ENCODE measurements around the gene PPIL3. TPM values are rescaled to one million over a fixed set of nuclear protein-coding genes. Genes with fewer than 3 reads are reported as not detected.

The PPIL3 gene
- total and polyA plus RNA-seq, 2 donors (not counting 1 experiment from before 2014, with no cell fraction given), result 57.9 to 61.4 TPM

DNA sequence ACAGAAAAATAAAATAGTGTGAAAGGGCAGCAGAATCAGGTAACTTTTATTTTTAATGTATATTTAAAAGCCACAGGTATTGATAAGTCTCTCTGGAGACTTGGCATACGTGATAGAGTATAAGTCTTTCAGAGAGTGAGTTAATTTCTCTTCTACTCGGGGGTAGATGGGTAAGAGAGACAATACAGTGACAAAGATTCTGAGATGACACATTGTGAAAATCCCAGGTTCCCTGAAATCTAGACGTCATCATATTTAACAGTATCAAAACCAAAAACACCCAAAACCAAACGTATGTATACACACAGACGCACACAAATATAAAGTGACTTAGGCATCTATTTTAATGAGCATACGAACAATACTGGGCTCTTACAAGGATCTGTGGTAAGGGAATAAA lies 33.6 kb upstream of the PPIL3 start:
- Histone ChIP-seq H3K4me1 (ENCODE audit: control insufficient read depth in 2 of 2, insufficient read depth in 2 of 2, low read length in 2 of 2) (no peaks in the 10 kb centered on the region), H3K9me3 (ENCODE audit: control extremely low read depth in 1 of 3, control insufficient read depth in 2 of 3, insufficient read depth in 1 of 3, low read length in 2 of 3) (no peaks in the 10 kb centered on the region), H3K27ac (ENCODE audit: low read length in 2 of 2) (no peak overlapping the region), H3K9ac (ENCODE audit: low read length) (no peak overlapping the region), H3K27me3 (replicated peaks in 1 of 4; ENCODE audit: control extremely low read depth in 1 of 4, control insufficient read depth in 3 of 4, insufficient read depth in 4 of 4, low read length in 3 of 4) (no peaks in the 10 kb centered on the region), H3K36me3 (replicated peaks in 1 of 2; ENCODE audit: control extremely low read depth in 1 of 2, control insufficient read depth in 1 of 2, extremely low read depth in 1 of 2, insufficient read depth in 2 of 2, low read length in 1 of 2) (peaks cover 10 to 51% of the 10 kb centered on the region in 2 experiments), H4K20me1 (ENCODE audit: control insufficient read depth, insufficient read depth, low read length, poor library complexity, severe bottlenecking) (no peaks in the 10 kb centered on the region), H2AFZ (ENCODE audit: insufficient read depth, low read depth, low read length, poor library complexity, severe bottlenecking) (no peak overlapping the region), H3K4me3 (ENCODE audit: control extremely low read depth in 1 of 5, extremely low read depth in 1 of 5, insufficient read depth in 1 of 5, low read depth in 2 of 5, low read length in 4 of 5) (no peak overlapping the region), H3K79me2 (ENCODE audit: control insufficient read depth, insufficient read depth, low read length) (no peaks in the 10 kb centered on the region), H3K4me2 (replicated peaks; ENCODE audit: low read depth, low read length, poor library complexity, severe bottlenecking) (no peak overlapping the region)
- Mint-ChIP-seq H3K27ac (no peak overlapping the region), H3K4me1 (no peaks in the 10 kb centered on the region), H3K4me3 (no peak overlapping the region), H3K27me3 (no peaks in the 10 kb centered on the region), H3K9me3 (ENCODE audit: insufficient read depth) (no peaks in the 10 kb centered on the region)
- no peak for DNase-seq
- CTCF ChIA-PET, result no interaction called here
- no CpG with 5 or more reads among the region's 6 CpGs for WGBS (ENCODE audit: insufficient coverage)
- ATAC-seq (ENCODE audit: low read depth), result no peak
- intact Hi-C loops (cut with micrococcal nuclease), result no loop called here
- POLR2A ChIA-PET, result no interaction called here
- no peak for TF ChIP-seq EZH2 (IDR thresholded peaks at IDR 0.05; ENCODE audit: borderline replicate concordance, insufficient read depth, low read depth, low read length, poor library complexity, severe bottlenecking)
- TF ChIP-seq, protein P1, sequence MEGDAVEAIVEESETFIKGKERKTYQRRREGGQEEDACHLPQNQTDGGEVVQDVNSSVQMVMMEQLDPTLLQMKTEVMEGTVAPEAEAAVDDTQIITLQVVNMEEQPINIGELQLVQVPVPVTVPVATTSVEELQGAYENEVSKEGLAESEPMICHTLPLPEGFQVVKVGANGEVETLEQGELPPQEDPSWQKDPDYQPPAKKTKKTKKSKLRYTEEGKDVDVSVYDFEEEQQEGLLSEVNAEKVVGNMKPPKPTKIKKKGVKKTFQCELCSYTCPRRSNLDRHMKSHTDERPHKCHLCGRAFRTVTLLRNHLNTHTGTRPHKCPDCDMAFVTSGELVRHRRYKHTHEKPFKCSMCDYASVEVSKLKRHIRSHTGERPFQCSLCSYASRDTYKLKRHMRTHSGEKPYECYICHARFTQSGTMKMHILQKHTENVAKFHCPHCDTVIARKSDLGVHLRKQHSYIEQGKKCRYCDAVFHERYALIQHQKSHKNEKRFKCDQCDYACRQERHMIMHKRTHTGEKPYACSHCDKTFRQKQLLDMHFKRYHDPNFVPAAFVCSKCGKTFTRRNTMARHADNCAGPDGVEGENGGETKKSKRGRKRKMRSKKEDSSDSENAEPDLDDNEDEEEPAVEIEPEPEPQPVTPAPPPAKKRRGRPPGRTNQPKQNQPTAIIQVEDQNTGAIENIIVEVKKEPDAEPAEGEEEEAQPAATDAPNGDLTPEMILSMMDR (IDR thresholded peaks at IDR 0.05), result no peak

DNA sequence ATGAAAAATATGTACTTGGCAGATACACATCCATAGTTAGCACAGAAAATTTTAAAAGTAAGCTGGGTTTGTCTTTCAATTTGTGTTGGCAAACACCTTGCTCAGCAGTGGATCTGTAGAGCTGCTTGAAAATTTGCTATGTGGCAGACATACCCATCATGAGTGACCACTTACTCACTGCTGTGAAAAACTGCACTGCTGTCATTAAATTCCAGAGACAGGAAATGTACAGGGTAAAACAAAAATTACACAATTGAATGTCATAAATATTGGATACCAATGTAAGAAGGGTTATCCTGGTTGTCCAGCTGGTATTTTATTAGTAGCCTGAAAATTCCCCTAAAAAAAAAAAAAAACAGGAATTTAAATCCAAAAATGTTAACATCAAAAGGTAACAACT lies 24.8 kb upstream of the PPIL3 start:
- Histone ChIP-seq H3K9me3 (ENCODE audit: control extremely low read depth in 1 of 3, control insufficient read depth in 2 of 3, insufficient read depth in 1 of 3, low read length in 2 of 3) (no peaks in the 10 kb centered on the region), H3K4me2 (replicated peaks; ENCODE audit: low read depth, low read length, poor library complexity, severe bottlenecking) (no peak overlapping the region), H4K20me1 (ENCODE audit: control insufficient read depth, insufficient read depth, low read length, poor library complexity, severe bottlenecking) (no peaks in the 10 kb centered on the region), H3K27me3 (replicated peaks in 1 of 4; ENCODE audit: control extremely low read depth in 1 of 4, control insufficient read depth in 3 of 4, insufficient read depth in 4 of 4, low read length in 3 of 4) (no peaks in the 10 kb centered on the region), H3K4me3 (ENCODE audit: control extremely low read depth in 1 of 5, extremely low read depth in 1 of 5, insufficient read depth in 1 of 5, low read depth in 2 of 5, low read length in 4 of 5) (no peak overlapping the region), H3K27ac (ENCODE audit: low read length in 2 of 2) (no peak overlapping the region), H3K9ac (ENCODE audit: low read length) (no peak overlapping the region), H3K4me1 (ENCODE audit: control insufficient read depth in 2 of 2, insufficient read depth in 2 of 2, low read length in 2 of 2) (no peaks in the 10 kb centered on the region), H2AFZ (ENCODE audit: insufficient read depth, low read depth, low read length, poor library complexity, severe bottlenecking) (no peak overlapping the region), H3K79me2 (ENCODE audit: control insufficient read depth, insufficient read depth, low read length) (no peaks in the 10 kb centered on the region), H3K36me3 (replicated peaks in 1 of 2; ENCODE audit: control extremely low read depth in 1 of 2, control insufficient read depth in 1 of 2, extremely low read depth in 1 of 2, insufficient read depth in 2 of 2, low read length in 1 of 2) (peaks cover 20 to 53% of the 10 kb centered on the region in 2 experiments)
- no peaks in the 10 kb centered on the region for H3K27me3 Mint-ChIP-seq
- no peak for ATAC-seq (ENCODE audit: low read depth)
- TF ChIP-seq, protein P1 (IDR thresholded peaks at IDR 0.05), result no peak
- TF ChIP-seq EZH2 (IDR thresholded peaks at IDR 0.05; ENCODE audit: borderline replicate concordance, insufficient read depth, low read depth, low read length, poor library complexity, severe bottlenecking), result no peak
- no peak overlapping the region for H3K4me3 Mint-ChIP-seq
- POLR2A ChIA-PET, result interaction anchor here (0.6 kb wide), 1 partner anchor 24 kb away, joined by 7 read pairs; no protein-coding TSS in a partner anchor
- DNase-seq, result no peak
- CTCF ChIA-PET, result no interaction called here
- no peak overlapping the region for H3K27ac Mint-ChIP-seq
- H3K4me1 Mint-ChIP-seq, result no peaks in the 10 kb centered on the region
- no peaks in the 10 kb centered on the region for H3K9me3 Mint-ChIP-seq (ENCODE audit: insufficient read depth)
- intact Hi-C loops (cut with micrococcal nuclease), result no loop called here

Data from B cell (primary cell).